Brain microvascular endothelial cell (primary cell): ENCODE measurements around the gene CRIP2.

Experiments
- DNase-seq: peaks from one replicate; pipeline ENCODE4 v3.0.0-alpha.2; 2020
- H3K27ac ChIP-seq: fragments of 250-450 bp; sonication (Bioruptor Pico); 2 replicates; pipeline ENCODE4 v1.5.1; 2020; ENCODE audit warnings: mild to moderate bottlenecking, moderate library complexity
- H3K27me3 ChIP-seq: fragments of 250-450 bp; sonication (Bioruptor Pico); replicated peaks from 2 replicates; pipeline ENCODE4 v1.5.1; 2020; ENCODE audit warnings: mild to moderate bottlenecking
- H3K36me3 ChIP-seq: fragments of 250-450 bp; sonication (Bioruptor Pico); replicated peaks from 2 replicates; pipeline ENCODE4 v1.5.1; 2020; ENCODE audit warnings: mild to moderate bottlenecking
- H3K4me3 ChIP-seq: 2 replicates; pipeline ENCODE4 v1.5.1; 2011; ENCODE audit warnings: low read depth, mild to moderate bottlenecking, control low read depth, low read length, moderate library complexity
- in situ Hi-C: cut with HindIII; loops from 2 replicates; pipeline ENCODE4 v1.10.0; 2017; ENCODE audit warnings: low sequenced_read_pairs, low pct_ligation_motif_present
- TF ChIP-seq, protein P1 (sequence below): IDR thresholded peaks from 2 replicates; pipeline ENCODE4 v1.5.1; 2011; ENCODE audit warnings: low read depth, mild to moderate bottlenecking, moderate library complexity, low read length, control low read depth, inconsistent platforms; ENCODE audit errors: missing control alignments

The CRIP2 gene

DNA sequence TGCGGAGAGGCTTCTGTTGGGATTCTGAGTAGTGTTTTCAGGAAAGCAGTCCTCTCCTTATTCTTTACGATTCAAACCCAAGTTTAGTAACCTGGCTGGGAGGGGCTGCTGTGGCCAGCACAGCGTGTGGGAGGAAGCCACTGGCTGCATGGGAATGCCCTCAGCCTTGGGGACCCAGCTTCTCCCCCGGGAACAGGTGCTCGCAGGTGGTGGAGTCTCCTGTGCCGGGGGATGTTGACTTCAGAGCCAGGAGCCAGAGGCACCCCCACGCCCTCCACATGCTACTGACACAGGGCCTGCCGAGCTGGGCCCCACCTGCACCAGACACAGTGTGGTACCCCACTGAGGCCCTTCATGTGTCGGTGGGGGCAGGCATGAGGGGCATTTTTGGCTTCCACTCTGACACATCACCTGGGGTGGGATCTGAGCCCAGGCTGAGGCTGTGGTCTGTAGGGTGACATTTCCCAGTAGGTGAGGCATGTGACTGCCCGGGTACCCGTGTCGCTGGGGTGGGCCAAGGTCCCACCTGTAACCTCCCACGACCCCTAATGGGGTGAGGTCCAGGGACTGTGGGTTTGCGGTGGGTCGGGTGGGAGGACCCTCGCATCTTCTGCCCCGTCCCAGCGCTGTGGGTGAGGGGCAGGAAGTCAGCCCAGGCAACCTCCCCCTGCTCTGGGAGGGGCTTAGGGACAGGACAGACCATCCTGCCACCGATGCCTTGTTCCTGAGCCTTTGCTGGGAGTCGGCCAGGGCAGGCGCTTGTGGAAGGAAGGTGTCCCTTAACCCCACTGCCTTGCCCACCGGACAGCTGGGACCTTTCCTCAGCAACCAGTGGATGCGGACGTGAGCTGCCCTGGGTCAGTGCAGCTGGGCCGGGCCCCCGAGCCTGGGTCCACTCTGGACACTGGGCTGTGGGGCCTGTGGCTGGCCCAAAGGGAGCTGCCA is 28.4 kb upstream of the CRIP2 start:
- Histone ChIP-seq H3K36me3 (peaks cover 31% of the 10 kb centered on the region), H3K27ac (no peak overlapping the region), H3K27me3 (no peaks in the 10 kb centered on the region), H3K4me3 (no peak overlapping the region)
- DNase-seq = no peak
- TF ChIP-seq, protein P1, sequence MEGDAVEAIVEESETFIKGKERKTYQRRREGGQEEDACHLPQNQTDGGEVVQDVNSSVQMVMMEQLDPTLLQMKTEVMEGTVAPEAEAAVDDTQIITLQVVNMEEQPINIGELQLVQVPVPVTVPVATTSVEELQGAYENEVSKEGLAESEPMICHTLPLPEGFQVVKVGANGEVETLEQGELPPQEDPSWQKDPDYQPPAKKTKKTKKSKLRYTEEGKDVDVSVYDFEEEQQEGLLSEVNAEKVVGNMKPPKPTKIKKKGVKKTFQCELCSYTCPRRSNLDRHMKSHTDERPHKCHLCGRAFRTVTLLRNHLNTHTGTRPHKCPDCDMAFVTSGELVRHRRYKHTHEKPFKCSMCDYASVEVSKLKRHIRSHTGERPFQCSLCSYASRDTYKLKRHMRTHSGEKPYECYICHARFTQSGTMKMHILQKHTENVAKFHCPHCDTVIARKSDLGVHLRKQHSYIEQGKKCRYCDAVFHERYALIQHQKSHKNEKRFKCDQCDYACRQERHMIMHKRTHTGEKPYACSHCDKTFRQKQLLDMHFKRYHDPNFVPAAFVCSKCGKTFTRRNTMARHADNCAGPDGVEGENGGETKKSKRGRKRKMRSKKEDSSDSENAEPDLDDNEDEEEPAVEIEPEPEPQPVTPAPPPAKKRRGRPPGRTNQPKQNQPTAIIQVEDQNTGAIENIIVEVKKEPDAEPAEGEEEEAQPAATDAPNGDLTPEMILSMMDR = no peak
- in situ Hi-C loops = no loop called here

DNA sequence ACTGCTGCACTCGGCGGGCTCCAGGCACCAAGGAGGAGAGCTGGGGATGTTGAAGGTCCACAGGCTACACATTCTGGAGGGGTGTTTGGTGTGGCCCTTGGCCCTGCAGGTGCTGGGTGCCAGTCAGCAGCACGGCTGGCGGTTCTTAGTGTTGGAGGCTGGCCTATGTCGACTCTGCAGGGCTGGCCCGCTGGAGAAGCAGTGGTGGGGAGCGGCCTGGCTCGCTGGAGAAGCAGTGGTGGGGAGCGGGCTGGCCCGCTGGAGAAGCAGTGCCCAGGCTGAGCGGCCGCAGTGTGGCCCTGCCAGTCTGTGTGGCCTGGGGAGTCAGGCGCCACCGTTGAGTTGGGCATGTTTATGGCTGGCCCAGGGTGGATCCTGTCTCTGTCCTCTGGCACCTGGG is 27.6 kb upstream of the CRIP2 start:
- DNase-seq = no peak
- in situ Hi-C loops = no loop called here
- Histone ChIP-seq H3K27me3 (no peaks in the 10 kb centered on the region), H3K4me3 (no peak overlapping the region), H3K36me3 (peaks cover 31% of the 10 kb centered on the region), H3K27ac (no peak overlapping the region)
- TF ChIP-seq, protein P1 = no peak

DNA sequence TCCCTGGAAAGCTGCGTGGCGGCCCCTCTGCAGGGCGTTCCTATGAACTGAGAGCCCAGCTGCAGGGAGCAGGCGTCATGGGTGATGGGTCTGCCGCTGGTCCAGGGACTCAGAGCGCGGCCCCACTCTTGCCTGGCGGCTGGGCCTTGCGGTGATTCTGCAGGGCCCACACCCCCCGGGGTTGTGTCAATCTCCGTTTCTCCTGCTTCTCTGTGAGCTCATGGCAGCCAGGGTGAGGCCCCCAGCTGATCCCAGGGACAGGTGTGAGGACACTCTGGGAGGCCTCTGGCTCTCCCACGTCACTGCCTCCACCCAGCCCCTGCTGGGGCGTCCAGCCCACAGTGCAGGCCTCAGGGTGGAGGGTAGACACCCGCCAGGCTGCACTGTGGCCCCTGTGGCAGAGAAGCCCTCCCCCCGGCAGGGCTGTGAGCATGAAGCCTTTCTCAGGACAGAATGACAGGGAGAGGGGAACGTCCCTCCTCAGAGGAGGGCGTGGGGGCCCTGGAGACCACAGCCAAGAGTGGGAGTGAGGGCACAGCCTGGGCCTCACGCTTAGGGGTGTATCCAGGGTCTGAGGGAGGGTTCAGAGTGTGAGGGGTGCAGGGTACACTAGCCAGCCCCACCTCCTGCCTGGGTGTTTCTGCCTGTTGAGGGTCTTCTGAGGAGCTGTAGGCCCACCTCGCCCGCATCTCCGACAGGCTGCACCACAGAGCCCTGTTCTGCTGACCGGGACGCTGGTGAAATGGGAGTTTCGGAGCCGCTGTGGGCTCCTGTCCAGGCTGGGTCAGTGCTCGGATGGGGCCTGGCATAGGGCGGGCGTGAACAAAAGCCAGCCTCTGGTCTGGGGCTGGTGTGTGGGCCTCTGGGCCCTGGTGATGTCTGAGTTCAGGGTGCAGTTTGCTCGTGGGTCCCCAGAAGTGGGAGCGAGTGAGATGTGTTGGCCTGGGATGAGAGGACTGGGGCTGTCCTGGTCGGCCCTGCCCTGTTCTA is 26.7 kb upstream of the CRIP2 start:
- peaks cover 27% of the 10 kb centered on the region for H3K36me3 ChIP-seq
- DNase-seq = no peak
- TF ChIP-seq, protein P1 = no peak
- H3K4me3 ChIP-seq = no peak overlapping the region
- H3K27ac ChIP-seq = no peak overlapping the region
- in situ Hi-C loops = no loop called here
- no peaks in the 10 kb centered on the region for H3K27me3 ChIP-seq

DNA sequence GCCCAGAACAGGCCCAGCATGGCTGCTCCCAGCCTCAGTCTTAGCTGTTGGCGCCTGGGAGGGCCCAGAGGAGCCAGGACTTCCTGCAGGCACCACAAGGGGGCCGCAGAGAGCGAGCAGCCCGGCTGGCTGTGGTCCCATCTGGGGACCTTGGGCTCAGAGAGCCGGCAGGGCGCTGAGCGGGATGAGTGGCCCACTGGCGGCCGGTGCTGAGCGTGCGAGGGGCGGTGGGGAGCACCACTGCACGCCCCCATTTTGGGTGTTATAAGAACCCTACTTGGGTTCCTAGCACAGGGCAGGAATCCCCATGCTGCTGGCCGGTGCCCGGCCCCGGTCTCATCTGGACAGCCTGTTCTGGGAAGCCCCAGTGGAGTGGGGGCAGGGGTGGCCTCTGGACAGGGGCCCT is 25.9 kb upstream of the CRIP2 start:
- DNase-seq = peak; percentile 58
- peaks cover 29% of the 10 kb centered on the region for H3K36me3 ChIP-seq
- TF ChIP-seq, protein P1 = peak; percentile 91
- no peak overlapping the region for H3K4me3 ChIP-seq
- no peaks in the 10 kb centered on the region for H3K27me3 ChIP-seq
- in situ Hi-C loops = no loop called here
- H3K27ac ChIP-seq = no peak overlapping the region

DNA sequence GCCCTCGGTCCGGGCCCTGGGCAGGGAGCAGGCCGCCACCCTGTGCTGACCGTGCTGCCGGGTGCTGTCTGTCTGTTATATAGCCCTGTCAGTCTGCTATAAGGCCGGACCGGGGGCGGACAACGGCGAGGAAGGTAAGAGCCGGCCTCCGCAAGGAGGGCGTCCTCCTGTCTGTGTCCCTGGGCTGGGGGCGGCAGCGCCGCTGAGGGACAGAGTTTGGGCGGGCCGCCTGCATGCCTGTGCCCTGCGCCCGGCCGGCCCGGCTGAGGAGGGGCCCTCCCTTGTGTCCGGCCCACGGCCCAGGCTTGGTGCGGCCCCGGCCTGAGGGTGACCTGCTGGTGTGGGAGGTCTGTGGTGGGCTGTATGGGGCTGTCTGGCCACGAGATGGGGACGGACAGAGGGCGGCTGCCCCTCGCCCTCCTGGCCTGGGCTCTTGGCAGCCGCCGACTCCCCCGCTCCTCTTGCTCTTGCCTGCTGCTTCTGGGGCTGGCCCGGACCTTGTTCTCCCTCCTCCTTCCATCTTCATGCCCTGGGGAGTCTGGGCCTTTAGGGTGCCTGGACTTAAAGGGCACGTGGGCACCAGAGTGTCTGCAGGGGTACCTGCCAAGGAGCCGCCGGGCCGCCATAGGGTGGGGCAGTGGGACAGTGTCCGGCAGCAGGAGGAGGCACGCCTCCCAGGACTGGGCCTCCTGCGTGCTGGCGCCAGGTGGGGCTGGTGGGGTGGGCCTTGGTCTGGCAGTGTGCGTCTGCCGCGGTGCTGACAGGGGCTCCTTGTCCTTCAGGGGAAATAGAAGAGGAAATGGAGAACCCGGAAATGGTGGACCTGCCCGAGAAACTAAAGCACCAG is 25.1 kb upstream of the CRIP2 start:
- Histone ChIP-seq H3K36me3 (peaks cover 36% of the 10 kb centered on the region), H3K27me3 (no peaks in the 10 kb centered on the region), H3K4me3 (no peak overlapping the region), H3K27ac (no peak overlapping the region)
- in situ Hi-C loops = no loop called here
- DNase-seq = no peak
- TF ChIP-seq, protein P1 = no peak
